NCI-H460 (cell line): ENCODE measurements around the gene ZBTB5. TPM values are rescaled to one million over a fixed set of nuclear protein-coding genes. Genes with fewer than 3 reads are reported as not detected.
"Not testable (repeated sequence)": the region's sequence is repeated elsewhere in the genome, so short reads cannot be mapped to it uniquely, and the experiment has no call there.

Experiments used
- DNase-seq: peaks from one replicate; pipeline ENCODE4 v3.0.0-alpha.2; 2016; ENCODE audit warnings: low read depth; ENCODE audit errors: extremely low read depth
- total RNA-seq: library from RNA; depleted of rRNA; stranded (reverse); fragments of >200 nt; shearing (Covaris generic); gene quantifications from 2 replicates; pipeline ENCODE4 v1.2.3, GENCODE V29; 2014; rRNA removed

The ZBTB5 gene
- total RNA-seq, 1 experiment from 2014 or later = 8.7 TPM

GRCh38 chr9:37408933-37409710, 56.1 kb downstream of the ZBTB5 start:
- DNase-seq = no peak

DNA sequence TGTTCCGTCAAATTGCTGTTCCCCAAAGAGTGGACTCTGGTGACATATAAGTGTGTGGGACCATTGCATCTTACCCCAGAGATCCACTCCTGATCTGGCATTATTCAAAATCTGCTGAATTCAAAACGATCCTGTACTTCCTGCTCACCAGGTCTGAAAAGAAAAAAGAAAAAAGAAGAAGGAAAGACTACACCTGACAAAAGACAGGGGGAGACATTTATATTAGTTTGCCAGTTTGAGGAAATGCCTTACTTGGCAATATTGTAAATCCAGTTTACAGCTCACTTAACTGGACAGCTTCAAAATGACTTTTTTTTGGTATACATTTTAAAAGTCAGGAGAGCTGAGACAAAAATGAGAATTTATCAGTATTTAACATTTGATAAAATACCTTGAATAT, 57.8 kb downstream of the ZBTB5 start:
- DNase-seq = no peak

- DNase-seq = no peak
These were observed 58.4 kb downstream of the ZBTB5 start for GRCh38 chr9:37406603-37407401.

- DNase-seq = no peak
These were observed 59.4 kb downstream of the ZBTB5 start for GRCh38 chr9:37405764-37406380.

DNA sequence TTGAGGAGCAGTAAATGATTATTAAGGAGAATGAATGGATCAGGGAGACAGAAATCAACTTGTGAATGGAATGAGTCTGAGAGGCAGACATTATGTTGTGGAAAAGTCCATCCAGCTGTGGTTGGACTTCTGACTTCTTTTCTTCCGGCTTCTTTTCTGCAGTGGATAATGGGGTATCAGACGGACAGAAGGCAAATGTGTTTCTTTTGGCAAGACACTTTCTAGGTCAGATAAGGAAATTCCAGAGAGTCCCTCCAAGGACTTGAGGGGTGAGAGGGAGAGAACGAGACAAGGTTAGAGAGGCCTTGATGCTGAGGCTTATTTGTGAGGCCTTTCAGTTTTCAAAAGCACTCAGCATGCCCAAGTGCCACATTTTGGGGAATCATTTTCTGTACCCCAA, 59.9 kb downstream of the ZBTB5 start:
- DNase-seq = no peak

DNA sequence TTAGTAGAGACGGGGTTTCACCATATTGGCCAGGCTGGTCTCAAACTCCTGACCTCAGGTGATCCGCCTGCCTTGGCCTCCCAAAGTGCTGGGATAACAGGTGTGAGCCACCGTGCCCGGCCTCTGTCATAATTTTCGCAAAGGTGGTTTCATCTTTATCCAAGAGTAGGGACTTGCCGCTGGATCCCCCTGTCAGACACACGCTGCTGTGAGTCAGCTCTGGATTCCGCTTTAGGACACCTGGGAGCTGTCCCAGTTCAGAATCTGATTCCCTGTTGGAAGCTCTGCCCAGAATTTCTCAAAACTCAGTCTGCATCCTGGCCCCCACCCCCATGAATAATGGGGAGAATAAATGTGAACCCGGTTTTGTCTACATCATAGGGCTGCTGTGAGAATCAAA, 60.7 kb downstream of the ZBTB5 start:
- DNase-seq = no peak

- no peak for DNase-seq
These were observed 65.9 kb downstream of the ZBTB5 start for GRCh38 chr9:37399336-37399735.

DNA sequence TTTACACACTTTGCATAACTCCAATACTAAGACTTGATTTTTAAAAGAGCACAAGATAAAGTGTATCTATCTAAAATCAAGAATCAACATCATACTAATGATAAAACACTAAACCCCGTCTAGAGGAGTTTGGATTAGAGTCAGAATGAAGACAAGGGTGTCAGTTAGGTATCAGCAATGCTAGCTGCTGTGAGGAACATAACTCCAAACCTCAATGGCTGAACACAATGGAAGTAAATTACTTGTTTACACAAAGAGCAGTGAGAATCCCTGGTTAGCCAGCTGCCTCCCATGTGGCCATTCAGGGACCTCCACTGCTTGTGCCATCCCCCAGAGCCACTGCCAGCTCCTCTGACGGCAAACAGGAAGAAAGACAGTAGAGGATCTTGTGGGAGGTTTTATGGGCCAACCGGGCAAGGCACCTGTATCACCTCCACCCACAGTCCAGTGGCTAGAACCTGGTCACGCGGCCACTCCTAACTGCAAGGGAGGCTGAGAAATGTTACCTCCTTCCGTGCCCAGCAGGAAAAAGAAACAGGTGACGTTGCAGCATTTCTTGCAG, 66.7 kb downstream of the ZBTB5 start:
- DNase-seq = no peak

- not testable (repeated sequence) for DNase-seq
These were observed 67.3 kb downstream of the ZBTB5 start for GRCh38 chr9:37397948-37398347.

- DNase-seq = no peak
These were observed 69.6 kb downstream of the ZBTB5 start for GRCh38 chr9:37395663-37396062.

DNA sequence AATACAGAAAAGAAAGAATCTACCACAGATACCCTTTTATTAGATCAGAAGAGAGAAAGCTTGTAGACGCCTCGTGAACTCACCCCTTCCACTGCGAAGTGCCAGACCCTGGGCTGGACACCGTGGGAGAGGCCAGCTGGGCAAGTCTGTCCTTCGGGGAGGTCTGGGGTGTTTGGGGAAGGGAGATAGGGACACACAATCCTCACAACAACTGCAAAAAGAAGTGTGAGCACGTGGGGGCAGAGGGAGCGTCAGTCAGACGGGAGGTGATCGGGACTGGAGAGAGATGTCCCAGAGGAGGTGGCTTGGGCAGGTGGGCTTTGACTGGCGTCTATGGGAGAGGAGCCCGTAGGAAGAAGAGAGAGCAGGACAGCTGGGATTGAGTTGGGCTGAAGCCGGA, 70.0 kb downstream of the ZBTB5 start:
- DNase-seq = no peak

DNA sequence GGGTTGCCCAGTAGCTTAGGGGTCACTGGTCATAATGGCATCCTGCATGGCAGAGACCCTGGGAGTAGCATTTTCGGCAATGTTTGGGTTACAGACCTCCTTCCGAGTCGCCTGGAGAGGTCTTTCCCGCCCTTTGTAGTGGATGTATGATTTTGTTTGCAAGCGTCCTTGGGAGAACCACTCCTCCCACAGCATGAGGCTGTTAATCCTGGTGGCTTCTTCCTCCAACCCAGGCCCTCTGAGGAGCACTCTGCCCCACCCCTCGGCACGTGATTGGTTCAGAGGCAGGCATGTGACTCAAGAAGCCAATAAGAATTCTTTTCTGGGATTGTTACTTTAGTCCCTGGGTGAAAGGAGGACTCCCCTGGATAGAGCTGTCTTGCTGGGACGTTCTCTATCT, 73.0 kb downstream of the ZBTB5 start:
- no peak for DNase-seq

- peak; percentile 14 for DNase-seq
These were observed 74.5 kb downstream of the ZBTB5 start for GRCh38 chr9:37390759-37391158.

Other genes with a start within 250 kb of the ZBTB5 start
- 92.0 and 94.9 TPM in 2 replicates for gene GRHPR, start 42.8 kb downstream of the ZBTB5 start, total RNA-seq
- gene POLR1E, start 20.5 kb upstream of the ZBTB5 start, total RNA-seq = 37.1 and 38.7 TPM in 2 replicates
- gene FBXO10, start 110.9 kb upstream of the ZBTB5 start, total RNA-seq = 2.0 and 2.7 TPM in 2 replicates
- gene TOMM5, start 127.1 kb upstream of the ZBTB5 start, total RNA-seq = 216 and 225 TPM in 2 replicates
- gene FRMPD1, start 185.5 kb upstream of the ZBTB5 start, total RNA-seq = not detected in 2 replicates